A549 (cell line): ENCODE measurements around the gene C19orf73. TPM values are rescaled to one million over a fixed set of nuclear protein-coding genes. Genes with fewer than 3 reads are reported as not detected.

ENCODE experiments used
- ATAC-seq, 2 experiments: fragments of 200-7000 bp in 1 of 2; fragments of >200 bp in 1 of 2; cut with Nextera tagmentation in 1 of 2; cut with Tn5 transposase in 1 of 2; 3 replicates each; pipeline versions ENCODE4 v1.8.0 to v1.9.1; 2018 to 2020; ENCODE audit warnings: mild to moderate bottlenecking in 1 of 2, moderate library complexity in 1 of 2
- CTCF ChIA-PET: fragments of 300-600 bp; sonication (Branson Sonifier 250); formaldehyde crosslinking; extraction: SDS; loops from one replicate; lab custom pipeline; 2021; ENCODE audit warnings: antibody characterized with exemption, inconsistent platforms; lab: Yijun Ruan, JAX
- POLR2A ChIA-PET: fragments of 350-600 bp; formaldehyde crosslinking; extraction: SDS; loops from one replicate; lab custom pipeline; 2021; ENCODE audit warnings: antibody characterized with exemption, inconsistent platforms; lab: Yijun Ruan, JAX
- DNase-seq, 2 experiments: peaks; one replicate each; pipeline versions ENCODE4 v3.0.0 to v3.0.0-alpha.2; 2011 to 2016; ENCODE audit warnings: low read depth in 1 of 2, low spot score in 1 of 2
- FAIRE-seq: peaks from 2 replicates; lab custom pipeline; 2011; peaks lifted over from hg19 to GRCh38; lab: Jason Lieb, UNC
- H3K27ac ChIP-seq, 2 experiments: fragments of >200 bp; sonication (Bioruptor Twin); formaldehyde crosslinking; 3 replicates each; pipeline ENCODE4 v1.5.1; 2016 to 2017
- H3K4me1 ChIP-seq: fragments of >200 bp; sonication (Bioruptor Twin); formaldehyde crosslinking; 3 replicates; pipeline ENCODE4 v1.6.1; 2016
- H3K4me2 ChIP-seq: fragments of >200 bp; sonication (Bioruptor Twin); formaldehyde crosslinking; 3 replicates; pipeline ENCODE4 v1.6.1; 2016
- H3K4me3 ChIP-seq: fragments of >200 bp; sonication (Bioruptor Twin); formaldehyde crosslinking; 3 replicates; pipeline ENCODE4 v1.5.1; 2016
- H3K9me3 ChIP-seq: fragments of >200 bp; sonication (Bioruptor Twin); formaldehyde crosslinking; 3 replicates; pipeline ENCODE4 v1.6.1; 2016
- CBX2 ChIP-seq: fragments of 200-600 bp; sonication (generic); IDR thresholded peaks from 2 replicates; pipeline ENCODE4 v1.6.1; 2016; ENCODE audit warnings: low read depth, mild to moderate bottlenecking, borderline replicate concordance
- CTCF ChIP-seq: fragments of >200 bp; sonication (Bioruptor Twin); formaldehyde crosslinking; IDR thresholded peaks from 3 replicates; pipeline ENCODE4 v1.5.1; 2016
- EHMT2 ChIP-seq: fragments of 200-600 bp; sonication (generic); IDR thresholded peaks from 2 replicates; pipeline ENCODE4 v1.6.1; 2016; ENCODE audit warnings: antibody characterized with exemption, low read depth, mild to moderate bottlenecking, moderate library complexity
- EP300 ChIP-seq, 2 experiments: fragments of >200 bp; sonication (Bioruptor Twin); formaldehyde crosslinking; IDR thresholded peaks; 2 replicates in 1 of 2; 3 replicates in 1 of 2; pipeline ENCODE4 v1.6.1; 2016 to 2017
- FOXS1 ChIP-seq: fragments of 250-450 bp; sonication (Bioruptor Pico); IDR thresholded peaks from 2 replicates; pipeline ENCODE4 v1.5.0; 2020; ENCODE audit warnings: mild to moderate bottlenecking, moderate library complexity
- HDAC2 ChIP-seq: fragments of 200-600 bp; sonication (generic); IDR thresholded peaks from 2 replicates; pipeline ENCODE4 v1.6.1; 2016
- HES2 ChIP-seq: fragments of >200 bp; sonication (Bioruptor Twin); formaldehyde crosslinking; IDR thresholded peaks from 2 replicates; pipeline ENCODE4 v1.6.1; 2016
- HEYL ChIP-seq: fragments of 250-450 bp; sonication (Bioruptor Pico); IDR thresholded peaks from 2 replicates; pipeline ENCODE4 v1.8.0; 2021; ENCODE audit warnings: mild to moderate bottlenecking, moderate library complexity
- HMGXB4 ChIP-seq: fragments of 250-450 bp; sonication (Bioruptor Pico); IDR thresholded peaks from 2 replicates; pipeline ENCODE4 v1.5.0; 2021; ENCODE audit warnings: mild to moderate bottlenecking, moderate library complexity, borderline replicate concordance
- HOXA7 ChIP-seq: fragments of 250-450 bp; sonication (Bioruptor Pico); IDR thresholded peaks from 2 replicates; pipeline ENCODE4 v1.5.0; 2020; ENCODE audit warnings: mild to moderate bottlenecking, moderate library complexity
- JUN ChIP-seq, 2 experiments: fragments of >200 bp; sonication (Bioruptor Twin); formaldehyde crosslinking; IDR thresholded peaks; 2 replicates in 1 of 2; 3 replicates in 1 of 2; pipeline ENCODE4 v1.6.1; 2016 to 2017
- JUNB ChIP-seq: fragments of >200 bp; sonication (Bioruptor Twin); formaldehyde crosslinking; IDR thresholded peaks from 2 replicates; pipeline ENCODE4 v1.6.1; 2016
- KDM5A ChIP-seq: fragments of 200-600 bp; sonication (generic); IDR thresholded peaks from 2 replicates; pipeline ENCODE4 v1.6.1; 2016; ENCODE audit warnings: antibody characterized with exemption, mild to moderate bottlenecking
- MAFK ChIP-seq: fragments of 450-650 bp; IDR thresholded peaks from 2 replicates; pipeline ENCODE4 v1.6.1; 2014; ENCODE audit not compliant: partially characterized antibody
- MYC ChIP-seq: IDR thresholded peaks from 2 replicates; pipeline ENCODE4 v1.6.1; 2012; ENCODE audit warnings: mild to moderate bottlenecking, inconsistent platforms, low read length, improper control_type of control experiment, borderline replicate concordance
- NFE2L2 ChIP-seq: fragments of 150-350 bp; conservative IDR thresholded peaks from 2 replicates; pipeline ENCODE4 v1.6.1; 2014; ENCODE audit warnings: low read length
- NPAS2 ChIP-seq: fragments of 250-450 bp; sonication (Bioruptor Pico); IDR thresholded peaks from 2 replicates; pipeline ENCODE4 v1.8.0; 2022; ENCODE audit warnings: mild to moderate bottlenecking, moderate library complexity, borderline replicate concordance
- NR3C1 ChIP-seq: fragments of >200 bp; sonication (Bioruptor Twin); formaldehyde crosslinking; IDR thresholded peaks from 3 replicates; pipeline ENCODE4 v1.6.1; 2017
- PHF8 ChIP-seq: fragments of 200-600 bp; sonication (generic); IDR thresholded peaks from 2 replicates; pipeline ENCODE4 v1.6.1; 2016; ENCODE audit warnings: low read depth, mild to moderate bottlenecking, antibody characterized with exemption, moderate library complexity, borderline replicate concordance
- POLR2A ChIP-seq: IDR thresholded peaks from 2 replicates; pipeline ENCODE4 v1.6.1; 2012; ENCODE audit warnings: mild to moderate bottlenecking, low read length
- POLR2AphosphoS2 ChIP-seq: conservative IDR thresholded peaks from 2 replicates; pipeline ENCODE4 v1.6.1; 2012; ENCODE audit warnings: low read length, improper control_type of control experiment, inconsistent platforms
- RARB ChIP-seq: fragments of 250-450 bp; sonication (Bioruptor Pico); IDR thresholded peaks from 2 replicates; pipeline ENCODE4 v1.8.0; 2021; ENCODE audit warnings: mild to moderate bottlenecking, moderate library complexity
- REST ChIP-seq: fragments of 200-600 bp; sonication (generic); IDR thresholded peaks from 2 replicates; pipeline ENCODE4 v1.6.1; 2016; ENCODE audit warnings: antibody characterized with exemption, mild to moderate bottlenecking, moderate library complexity
- SMC3 ChIP-seq: fragments of >200 bp; sonication (Bioruptor Twin); formaldehyde crosslinking; IDR thresholded peaks from 3 replicates; pipeline ENCODE4 v1.6.1; 2018; ENCODE audit warnings: inconsistent platforms
- TP53 ChIP-seq: fragments of 250-450 bp; sonication (Bioruptor Pico); IDR thresholded peaks from 2 replicates; pipeline ENCODE4 v1.5.0; 2021; ENCODE audit warnings: mild to moderate bottlenecking, moderate library complexity
- ZC3H11A ChIP-seq: fragments of 450-650 bp; IDR thresholded peaks from 2 replicates; pipeline ENCODE4 v1.6.1; 2014; ENCODE audit warnings: antibody characterized with exemption, mild to moderate bottlenecking
- ZFP36 ChIP-seq: fragments of 450-650 bp; IDR thresholded peaks from 2 replicates; pipeline ENCODE4 v1.6.1; 2014; ENCODE audit warnings: borderline replicate concordance; ENCODE audit not compliant: partially characterized antibody
- ZSCAN20 ChIP-seq: fragments of 250-450 bp; sonication (Bioruptor Pico); IDR thresholded peaks from 2 replicates; pipeline ENCODE4 v1.8.0; 2022; ENCODE audit warnings: mild to moderate bottlenecking, moderate library complexity
- WGBS: methylation state at CpG from one replicate; pipeline ENCODE4 v1.1.6; 2017; ENCODE audit errors: missing lambda C conversion rate; 5-methylcytosine and 5-hydroxymethylcytosine counted together
- polyA plus RNA-seq, 4 experiments: library from polyadenylated mRNA; depleted of rRNA in 3 of 4; stranded (reverse); fragments of >200 nt; fragmentation: RNase III in 1 of 4; extraction: RNeasy Plus Mini Kit Qiagen cat#74134 plus additional on column Dnase treatment in 1 of 4; gene quantifications; 2 replicates in 3 of 4; 3 replicates in 1 of 4; pipeline ENCODE4 v1.2.3, GENCODE V29; 2011 to 2017

C19orf73 gene
- polyA plus RNA-seq, 2 of the 4 experiments (the other 2 are of a cell fraction) = 1.8 to 2.2 TPM

- no peak for ATAC-seq
- POLR2A ChIA-PET = no interaction called here
- H3K27ac ChIP-seq = no peak overlapping the region
- H3K9me3 ChIP-seq = no peaks in the 10 kb centered on the region
- H3K4me1 ChIP-seq = peaks cover 16% of the 10 kb centered on the region
- FAIRE-seq = no peak
- no peak for TF ChIP-seq ZFP36
- peak overlapping the region; percentile 82; the same call in 2 of the 3 replicates for H3K4me2 ChIP-seq
- WGBS = 78% methylated on average over 80 of the region's 93 CpGs
- no peak overlapping the region; the same call in 1 of the 3 replicates for H3K4me3 ChIP-seq
- DNase-seq = no peak
- CTCF ChIA-PET = interaction anchor here (0.6 to 8.8 kb wide), 8 partner anchors 14 to 154 kb away, joined by 3 to 121 read pairs (median 14); partner anchors contain the start of genes CGB7 and RUVBL2
Observed at GRCh38 chr19:49071860-49072547, 46.9 kb downstream of the C19orf73 start.

- no peak overlapping the region for H3K4me2 ChIP-seq
- H3K9me3 ChIP-seq = no peaks in the 10 kb centered on the region
- DNase-seq (no peak), FAIRE-seq (no peak), ATAC-seq (no peak)
- H3K4me1 ChIP-seq = peaks cover 23% of the 10 kb centered on the region
- TF ChIP-seq PHF8 = no peak
- TF ChIP-seq EP300 (IDR thresholded peaks at IDR 0.05) = no peak
- TF ChIP-seq HOXA7 (CRISPR knock-in tag) = no peak
- no peak for TF ChIP-seq TP53 (CRISPR knock-in tag)
- no peak for TF ChIP-seq JUN (IDR thresholded peaks at IDR 0.05)
- no peak for TF ChIP-seq SMC3
- TF ChIP-seq CBX2 = no peak
- TF ChIP-seq MAFK = no peak
- TF ChIP-seq NFE2L2 = no peak
- no peak for TF ChIP-seq EHMT2
- no peak for TF ChIP-seq POLR2AphosphoS2
- TF ChIP-seq POLR2A = no peak
- CTCF ChIA-PET = interaction anchor here (0.9 to 8.8 kb wide), 11 partner anchors 12 to 155 kb away, joined by 3 to 121 read pairs (median 5); partner anchors contain the start of gene CGB7
- no peak overlapping the region for H3K27ac ChIP-seq
- WGBS = 91% methylated on average over 21 of the region's 21 CpGs
- POLR2A ChIA-PET = no interaction called here
- H3K4me3 ChIP-seq = no peak overlapping the region
Observed at GRCh38 chr19:49070416-49070815, 48.5 kb downstream of the C19orf73 start.

GRCh38 chr19:49069026-49069425 is 49.9 kb downstream of the C19orf73 start:
- H3K4me1 ChIP-seq = peaks cover 29% of the 10 kb centered on the region
- no peak overlapping the region for H3K4me2 ChIP-seq
- CTCF ChIA-PET = interaction anchor here (0.6 to 8.8 kb wide), 13 partner anchors 11 to 281 kb away, joined by 3 to 121 read pairs (median 3); partner anchors contain the start of genes CGB1, CGB7, GYS1 and RUVBL2
- no peak for ATAC-seq
- no peak for TF ChIP-seq POLR2A
- TF ChIP-seq EHMT2 = no peak
- TF ChIP-seq ZSCAN20 (CRISPR knock-in tag) = no peak
- no peak for TF ChIP-seq MYC
- TF ChIP-seq HMGXB4 = no peak
- no peak for TF ChIP-seq HDAC2
- no peak for TF ChIP-seq HES2
- TF ChIP-seq REST = no peak
- no peak for TF ChIP-seq RARB
- no peak for TF ChIP-seq NPAS2 (CRISPR knock-in tag)
- TF ChIP-seq HEYL = no peak
- no peak for TF ChIP-seq NFE2L2
- no peak for TF ChIP-seq FOXS1 (CRISPR knock-in tag)
- TF ChIP-seq CTCF = no peak
- TF ChIP-seq KDM5A = no peak
- no peak for TF ChIP-seq ZC3H11A
- TF ChIP-seq JUNB = no peak
- TF ChIP-seq NR3C1 = no peak
- TF ChIP-seq, all 56 proteins: peak for 0
- DNase-seq (no peak), FAIRE-seq (no peak)
- Histone ChIP-seq H3K9me3 (no peaks in the 10 kb centered on the region), H3K27ac (no peak overlapping the region), H3K4me3 (no peak overlapping the region)
- 96% methylated on average over 9 of the region's 9 CpGs for WGBS
- POLR2A ChIA-PET = no interaction called here
